ENCODE data around the gene CCDC187. TPM values are rescaled to one million over a fixed set of nuclear protein-coding genes. Genes with fewer than 3 reads are reported as not detected.

The CCDC187 gene
- total and polyA plus RNA-seq, 2 of the 8 experiments (the other 6 are each of a cell fraction or from before 2014, with no cell fraction given), result 0.02 TPM; not detected in 1

DNA sequence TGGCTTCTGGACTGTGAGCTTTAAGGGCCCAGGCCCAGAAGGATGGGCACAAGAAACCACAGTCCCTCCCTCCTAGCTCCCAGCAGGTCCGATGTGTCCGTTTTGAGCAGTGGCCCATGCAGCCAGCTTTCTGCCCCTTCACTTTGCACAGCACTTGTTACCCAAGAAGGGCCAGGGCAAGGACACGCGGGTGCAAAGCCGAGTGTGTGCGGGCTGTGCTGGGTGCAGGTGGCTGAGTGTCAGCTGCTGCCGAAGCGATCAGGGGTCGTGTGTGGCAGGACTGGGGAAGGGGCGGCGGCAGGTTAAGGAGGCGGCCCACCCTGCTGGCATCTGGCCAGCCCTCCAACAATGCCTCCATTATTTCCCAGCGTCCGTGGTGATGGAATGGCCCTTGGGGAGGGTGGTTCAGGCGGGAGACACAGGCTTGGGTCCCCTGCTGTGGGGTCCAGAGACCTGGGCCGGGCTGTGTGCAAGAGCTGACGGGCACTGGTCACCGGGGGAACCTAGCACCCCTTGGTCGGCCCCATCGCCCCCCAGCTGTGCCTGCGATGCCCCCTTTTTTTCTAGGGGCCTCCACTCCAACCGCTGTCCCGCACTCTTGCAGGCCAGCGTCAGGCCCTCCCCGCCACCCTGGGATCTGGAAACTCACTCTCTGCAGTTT, 99.6 kb downstream of the CCDC187 start:
- Histone ChIP-seq H2BK15ac (ENCODE audit: low read length) (no peak overlapping the region), H3K79me1 (ENCODE audit: low read depth, low read length) (peaks cover 4% of the 10 kb centered on the region; the same call in 1 of the 2 replicates), H4K91ac (replicated peaks; ENCODE audit: insufficient read length, low read length) (no peak overlapping the region), H3K18ac (ENCODE audit: extremely low read depth, low read length) (no peak overlapping the region), H3K79me2 (ENCODE audit: control insufficient read depth in 1 of 2, insufficient read depth in 2 of 2, low read length in 2 of 2) (no peaks in the 10 kb centered on the region), H4K5ac (ENCODE audit: insufficient read length, low read depth, low read length) (no peak overlapping the region), H2BK120ac (replicated peaks; ENCODE audit: low read depth, low read length) (no peak overlapping the region), H2BK12ac (ENCODE audit: low read depth, low read length) (no peak overlapping the region), H3K27ac (ENCODE audit: low read depth, low read length) (no peak overlapping the region), H3K23me2 (ENCODE audit: low read depth, low read length) (peaks cover 8% of the 10 kb centered on the region; the same call in 1 of the 2 replicates), H3K27me3 (replicated peaks in 1 of 4; ENCODE audit: control insufficient read depth in 3 of 4, extremely low read depth in 1 of 4, insufficient read depth in 3 of 4, low read length in 3 of 4) (peaks cover 55 to 69% (median 67%) of the 10 kb centered on the region in 4 experiments), H2AFZ (ENCODE audit: low read length) (no peak overlapping the region), H3K14ac (ENCODE audit: insufficient read length) (no peak overlapping the region), H3K4me1 (replicated peaks in 1 of 4; ENCODE audit: control insufficient read depth in 3 of 4, insufficient read depth in 4 of 4, low read length in 3 of 4) (peaks cover 4 to 15% (median 8%) of the 10 kb centered on the region in 4 experiments; a peak in 6 of 7 replicates), H2AK5ac (ENCODE audit: low read depth, low read length) (no peak overlapping the region), H3K56ac (replicated peaks; ENCODE audit: insufficient read length, low read depth, low read length) (no peak overlapping the region), H3K36me3 (ENCODE audit: control insufficient read depth in 2 of 4, insufficient read depth in 4 of 4, low read length in 3 of 4) (peaks cover 0 to 21% (median 2%) of the 10 kb centered on the region in 4 experiments; a peak in 1 of 8 replicates), H2BK5ac (ENCODE audit: low read depth, low read length) (no peak overlapping the region), H4K20me1 (replicated peaks in 1 of 2; ENCODE audit: control insufficient read depth in 1 of 2, insufficient read depth in 2 of 2, low read length in 2 of 2) (peaks cover 25 to 59% of the 10 kb centered on the region in 2 experiments), H3K4me3 (ENCODE audit: extremely low read depth in 1 of 4, insufficient read depth in 2 of 4, low read depth in 3 of 4, low read length in 4 of 4) (no peak overlapping the region), H2BK20ac (ENCODE audit: low read length) (no peak overlapping the region), H3K4ac (replicated peaks; ENCODE audit: insufficient read length, low read depth, low read length) (no peak overlapping the region), H4K8ac (ENCODE audit: extremely low read depth, insufficient read depth, low read length) (peak overlapping the region; percentile 36; the same call in 1 of the 2 replicates), H3K9me3 (ENCODE audit: insufficient read depth in 2 of 2, low read depth in 1 of 2, low read length in 1 of 2) (no peaks in the 10 kb centered on the region; a peak in 1 of 4 replicates), H3K23ac (ENCODE audit: insufficient read length) (no peak overlapping the region), H3K4me2 (ENCODE audit: insufficient read depth in 1 of 2, low read depth in 2 of 2, low read length in 2 of 2) (peak overlapping the region in 1 of 2 experiments; percentile 54; a peak in 3 of 4 replicates), H3K9ac (replicated peaks in 1 of 4; ENCODE audit: extremely low read depth in 1 of 4, low read depth in 3 of 4, low read length in 3 of 4) (no peak overlapping the region)
- ChIA-PET CTCF (ENCODE audit: partially characterized antibody) (interaction anchor here (0.7 to 5.0 kb wide), 9 partner anchors 13 to 236 kb away, joined by 3 to 26 read pairs (median 8); no protein-coding TSS in a partner anchor), POLR2A (ENCODE audit: partially characterized antibody) (interaction anchor here (1.0 to 4.0 kb wide), 4 partner anchors 12 to 46 kb away, joined by 3 to 17 read pairs (median 4); no protein-coding TSS in a partner anchor)
- no peak for FAIRE-seq
- DNase-seq (ENCODE audit: low read depth in 1 of 2, low spot score in 2 of 2), result no peak
- WGBS, 2 experiments (ENCODE audit: extremely low coverage in 1 of 2, insufficient coverage in 1 of 2, insufficient read length in 1 of 2, insufficient replicate concordance in 2 of 2, low coverage in 1 of 2, low lambda C conversion rate in 2 of 2, missing lambda C conversion rate in 1 of 2), result 59% methylated on average over 17 of the region's 25 CpGs; no CpG with 5 or more reads in 1 of the 2 experiments
- TF ChIP-seq, protein P1, sequence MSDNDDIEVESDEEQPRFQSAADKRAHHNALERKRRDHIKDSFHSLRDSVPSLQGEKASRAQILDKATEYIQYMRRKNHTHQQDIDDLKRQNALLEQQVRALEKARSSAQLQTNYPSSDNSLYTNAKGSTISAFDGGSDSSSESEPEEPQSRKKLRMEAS (IDR thresholded peaks at IDR 0.05), result no peak
- TF ChIP-seq HDAC2 (IDR thresholded peaks at IDR 0.05; ENCODE audit: borderline replicate concordance in 1 of 2, low read depth in 2 of 2, low read length in 2 of 2), result no peak
- TF ChIP-seq EZH2 (IDR thresholded peaks at IDR 0.05; ENCODE audit: low read depth, low read length, severe bottlenecking), result peak; percentile 66
- no peak for TF ChIP-seq KDM1A (IDR thresholded peaks at IDR 0.05; ENCODE audit: borderline replicate concordance, low read length)
- no peak for TF ChIP-seq FOSL1 (IDR thresholded peaks at IDR 0.05; ENCODE audit: insufficient read depth, low read depth, low read length)
- TF ChIP-seq, protein P2, sequence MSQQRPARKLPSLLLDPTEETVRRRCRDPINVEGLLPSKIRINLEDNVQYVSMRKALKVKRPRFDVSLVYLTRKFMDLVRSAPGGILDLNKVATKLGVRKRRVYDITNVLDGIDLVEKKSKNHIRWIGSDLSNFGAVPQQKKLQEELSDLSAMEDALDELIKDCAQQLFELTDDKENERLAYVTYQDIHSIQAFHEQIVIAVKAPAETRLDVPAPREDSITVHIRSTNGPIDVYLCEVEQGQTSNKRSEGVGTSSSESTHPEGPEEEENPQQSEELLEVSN (IDR thresholded peaks at IDR 0.05), result no peak
- no peak for TF ChIP-seq TCF12 (IDR thresholded peaks at IDR 0.05; ENCODE audit: low read depth, low read length)
